Endodermal cell (in vitro differentiated cells): ENCODE data around the gene FARP1. TPM values are rescaled to one million over a fixed set of nuclear protein-coding genes. Genes with fewer than 3 reads are reported as not detected.

Experiments used
- DNase-seq: peaks from one replicate; pipeline ENCODE4 v3.0.0-alpha.2; 2017
- H3K27ac ChIP-seq: 2 replicates; pipeline ENCODE4 v1.5.1; 2013; ENCODE audit warnings: mild to moderate bottlenecking, low read depth, low read length, moderate library complexity
- H3K27me3 ChIP-seq: 2 replicates; pipeline ENCODE4 v1.6.1; 2013; ENCODE audit warnings: mild to moderate bottlenecking, low read length, moderate library complexity; ENCODE audit not compliant: insufficient read depth, control insufficient read depth, poor library complexity, severe bottlenecking
- H3K36me3 ChIP-seq: 2 replicates; pipeline ENCODE4 v1.7.0; 2013; ENCODE audit warnings: mild to moderate bottlenecking, low read length, moderate library complexity; ENCODE audit not compliant: control insufficient read depth, insufficient read depth
- H3K4me1 ChIP-seq: one replicate; pipeline ENCODE4 v1.7.0; 2013; ENCODE audit warnings: low read length; ENCODE audit not compliant: control insufficient read depth, insufficient read depth
- H3K4me3 ChIP-seq: 2 replicates; pipeline ENCODE4 v1.5.1; 2013; ENCODE audit warnings: mild to moderate bottlenecking, low read length, moderate library complexity
- H3K9ac ChIP-seq: 2 replicates; pipeline ENCODE4 v1.6.1; 2013; ENCODE audit warnings: mild to moderate bottlenecking, low read length, moderate library complexity; ENCODE audit not compliant: poor library complexity, severe bottlenecking; ENCODE audit errors: extremely low read depth
- H3K9me3 ChIP-seq: 2 replicates; pipeline ENCODE4 v1.6.1; 2013; ENCODE audit warnings: mild to moderate bottlenecking, low read length, moderate library complexity; ENCODE audit not compliant: control insufficient read depth
- H3K27ac Mint-ChIP-seq: 2 replicates; pipeline ENCODE4 v1.8.0; 2020; ENCODE audit warnings: mixed read lengths
- H3K27me3 Mint-ChIP-seq: 2 replicates; pipeline ENCODE4 v1.8.0; 2021; ENCODE audit warnings: mild to moderate bottlenecking, mixed read lengths; ENCODE audit not compliant: insufficient read depth
- H3K36me3 Mint-ChIP-seq: 2 replicates; pipeline ENCODE4 v1.8.0; 2020; ENCODE audit warnings: low read depth, mixed read lengths
- H3K4me1 Mint-ChIP-seq: 2 replicates; pipeline ENCODE4 v1.8.0; 2020; ENCODE audit warnings: mixed read lengths
- H3K4me3 Mint-ChIP-seq: 2 replicates; pipeline ENCODE4 v1.8.0; 2020; ENCODE audit warnings: mild to moderate bottlenecking, moderate library complexity, mixed read lengths
- H3K9me3 Mint-ChIP-seq: 2 replicates; pipeline ENCODE4 v1.8.0; 2020; ENCODE audit warnings: mild to moderate bottlenecking, mixed read lengths
- CTCF ChIP-seq: fragments of 200-600 bp; sonication (generic); conservative IDR thresholded peaks from 2 replicates; pipeline ENCODE4 v1.5.0; 2021; ENCODE audit warnings: antibody characterized with exemption, mild to moderate bottlenecking
- WGBS, 2 experiments: methylation state at CpG; one replicate each; pipeline versions ENCODE4 v1.1.5 to v1.1.7; 2013; ENCODE audit warnings: missing lambda C conversion rate in 2 of 2, mixed read lengths in 1 of 2; ENCODE audit not compliant: insufficient coverage in 1 of 2, insufficient read length in 1 of 2; 5-methylcytosine and 5-hydroxymethylcytosine counted together
- total RNA-seq, 2 donors: library from RNA; stranded (reverse); fragmentation: NEBNext Ultra II Directional in 1 of 2; extraction: Animal tissue kit (Norgen Biotek cat#: 25700) in 1 of 2; gene quantifications; 2 replicates in 1 of 2; 3 replicates in 1 of 2; pipeline ENCODE4 v1.2.1, GENCODE V29; 2021

The FARP1 gene
- total RNA-seq, 2 donors from 2014 or later = 237 to 319 TPM

DNA sequence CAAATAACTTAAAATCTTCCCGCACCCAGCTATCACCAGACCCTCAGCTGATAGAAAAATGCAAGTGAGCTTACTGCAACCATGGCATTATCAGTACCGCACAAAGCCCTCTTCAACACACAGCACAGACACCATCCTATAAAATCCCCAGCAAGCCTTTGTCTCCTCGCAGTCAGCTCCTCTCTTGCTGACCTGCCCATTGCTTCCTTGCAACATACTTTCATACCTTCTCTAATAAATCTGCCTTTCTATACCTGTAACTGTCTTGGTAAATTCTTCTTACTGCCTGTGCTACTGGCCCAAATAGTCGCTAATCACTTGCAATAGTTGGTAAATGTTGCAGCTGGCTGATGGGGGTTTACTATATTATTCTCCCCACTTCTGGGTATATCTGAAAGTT, 43.3 kb upstream of the FARP1 start:
- WGBS, 2 experiments = 96 to 98% methylated on average over 3 to 4 of the region's 4 CpGs
- Mint-ChIP-seq H3K4me3 (no peak overlapping the region), H3K36me3 (no peaks in the 10 kb centered on the region)

GRCh38 chr13:98100481-98100880, 42.4 kb upstream of the FARP1 start:
- WGBS, 2 experiments = 87 to 96% methylated on average over 8 to 10 of the region's 10 CpGs
- Mint-ChIP-seq H3K36me3 (no peaks in the 10 kb centered on the region), H3K27me3 (no peaks in the 10 kb centered on the region), H3K4me1 (peaks cover 3% of the 10 kb centered on the region), H3K27ac (no peak overlapping the region), H3K4me3 (no peak overlapping the region), H3K9me3 (peaks cover 20% of the 10 kb centered on the region)
- Histone ChIP-seq H3K27me3 (no peaks in the 10 kb centered on the region), H3K36me3 (no peaks in the 10 kb centered on the region), H3K4me1 (no peaks in the 10 kb centered on the region), H3K4me3 (no peak overlapping the region), H3K9ac (no peak overlapping the region), H3K27ac (no peak overlapping the region), H3K9me3 (peaks cover 23% of the 10 kb centered on the region)
- no peak for TF ChIP-seq CTCF
- no peak for DNase-seq

More for the DNA sequence above, 43.3 kb upstream of the FARP1 start:
- no peaks in the 10 kb centered on the region for H3K27me3 ChIP-seq
- no peaks in the 10 kb centered on the region for H3K27me3 Mint-ChIP-seq
- no peak overlapping the region for H3K27ac Mint-ChIP-seq
- peaks cover 3% of the 10 kb centered on the region for H3K4me1 Mint-ChIP-seq
- H3K9me3 ChIP-seq = peaks cover 18% of the 10 kb centered on the region
- no peaks in the 10 kb centered on the region for H3K4me1 ChIP-seq
- H3K36me3 ChIP-seq = no peaks in the 10 kb centered on the region
- H3K27ac ChIP-seq = no peak overlapping the region
- no peak for TF ChIP-seq CTCF
- no peak overlapping the region for H3K4me3 ChIP-seq
- peaks cover 20% of the 10 kb centered on the region for H3K9me3 Mint-ChIP-seq
- no peak for DNase-seq
- H3K9ac ChIP-seq = no peak overlapping the region

DNA sequence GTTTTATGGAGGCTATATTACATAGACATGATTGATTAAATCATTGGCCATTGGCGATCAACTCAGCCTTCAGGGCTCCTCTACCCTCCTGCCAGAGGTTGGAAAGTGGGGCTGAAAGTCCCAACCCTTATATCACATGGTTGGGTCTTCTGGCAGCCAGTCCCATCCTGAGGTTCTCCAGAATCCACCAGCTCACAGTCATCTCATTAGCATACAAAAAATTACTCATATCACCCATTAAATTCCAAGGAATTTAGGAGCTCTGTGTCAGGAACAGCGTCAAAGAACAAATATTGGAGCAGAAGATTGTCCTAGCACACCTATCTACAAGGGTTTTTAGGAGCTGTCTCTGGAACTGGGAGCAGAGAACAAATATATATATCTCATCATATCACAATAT, 39.4 kb upstream of the FARP1 start:
- Mint-ChIP-seq H3K27me3 (no peaks in the 10 kb centered on the region), H3K36me3 (no peaks in the 10 kb centered on the region), H3K27ac (no peak overlapping the region), H3K4me3 (no peak overlapping the region), H3K4me1 (peaks cover 3% of the 10 kb centered on the region), H3K9me3 (peaks cover 33% of the 10 kb centered on the region)
- Histone ChIP-seq H3K27me3 (no peaks in the 10 kb centered on the region), H3K27ac (no peak overlapping the region), H3K9me3 (peaks cover 31% of the 10 kb centered on the region), H3K9ac (no peak overlapping the region), H3K36me3 (no peaks in the 10 kb centered on the region), H3K4me1 (no peaks in the 10 kb centered on the region), H3K4me3 (no peak overlapping the region)
- no peak for DNase-seq
- TF ChIP-seq CTCF = no peak
- 93 to 100% methylated on average over 1 to 2 of the region's 2 CpGs for WGBS, 2 experiments
